ENCODE results near the gene NACA2.

- TF ChIP-seq ZBTB7A (IDR thresholded peaks at IDR 0.05; ENCODE audit: low read depth) (no peak), EP300 (IDR thresholded peaks at IDR 0.05; ENCODE audit: borderline replicate concordance) (no peak), YY1 (IDR thresholded peaks at IDR 0.05; ENCODE audit: low read depth) (no peak), MAX (IDR thresholded peaks at IDR 0.05) (no peak), TAF1 (IDR thresholded peaks at IDR 0.05; ENCODE audit: low read depth) (no peak), REST (IDR thresholded peaks at IDR 0.05; ENCODE audit: low read depth) (no peak), EGR1 (IDR thresholded peaks at IDR 0.05) (no peak), FOXM1 (IDR thresholded peaks at IDR 0.05; ENCODE audit: borderline replicate concordance, low read depth) (no peak), RAD21 (IDR thresholded peaks at IDR 0.05; ENCODE audit: low read depth) (no peak), NFIC (IDR thresholded peaks at IDR 0.05) (no peak), CEBPB (IDR thresholded peaks at IDR 0.05) (no peak), USF1 (IDR thresholded peaks at IDR 0.05) (no peak)
Observed at GRCh38 chr17:61611323-61611722, 20.3 kb upstream of the NACA2 start.
